HCT116 (cell line): ENCODE results near the gene KCTD1.

Experiments
- EZH2 ChIP-seq: fragments of 200-600 bp; sonication (generic); IDR thresholded peaks from 2 replicates; pipeline ENCODE4 v1.6.1; 2017; ENCODE audit warnings: antibody characterized with exemption, mixed run types
- POLR2A ChIP-seq: IDR thresholded peaks from 2 replicates; pipeline ENCODE4 v1.7.0; 2011; ENCODE audit warnings: borderline replicate concordance; ENCODE audit not compliant: insufficient read depth, insufficient read length; ENCODE audit errors: extremely low read depth
- POLR2AphosphoS5 ChIP-seq: IDR thresholded peaks from 2 replicates; pipeline ENCODE4 v1.6.1; 2011; ENCODE audit warnings: mild to moderate bottlenecking, low read depth, low read length, moderate library complexity
- SP1 ChIP-seq: IDR thresholded peaks from 2 replicates; pipeline ENCODE4 v1.6.1; 2012; ENCODE audit warnings: low read depth
- SRF ChIP-seq: IDR thresholded peaks from 2 replicates; pipeline ENCODE4 v1.6.1; 2012; ENCODE audit warnings: low read depth
- YY1 ChIP-seq: IDR thresholded peaks from 2 replicates; pipeline ENCODE4 v1.6.1; 2011; ENCODE audit warnings: low read length, low read depth, moderate library complexity, mild to moderate bottlenecking; ENCODE audit not compliant: insufficient replicate concordance; ENCODE audit errors: extremely low read depth
- ZFX ChIP-seq: fragments of 450-650 bp; IDR thresholded peaks from 2 replicates; pipeline ENCODE4 v1.6.1; 2017
- ZNF274 ChIP-seq: fragments of 200-500 bp; sonication (Bioruptor generic); IDR thresholded peaks from 2 replicates; pipeline ENCODE4 v1.6.1; 2014; ENCODE audit warnings: mild to moderate bottlenecking, low read depth, low read length, inconsistent platforms
- TF ChIP-seq, protein P1 (sequence below): IDR thresholded peaks from 2 replicates; pipeline ENCODE4 v1.6.1; 2011; ENCODE audit warnings: mild to moderate bottlenecking, low read length, moderate library complexity; ENCODE audit not compliant: insufficient replicate concordance; ENCODE audit errors: extremely low read depth
- TF ChIP-seq, protein P2 (sequence below): IDR thresholded peaks from 2 replicates; pipeline ENCODE4 v1.6.1; 2012; ENCODE audit warnings: low read depth
- TF ChIP-seq, protein P3 (sequence below), 3 experiments: fragments of 200-600 bp in 1 of 3; sonication (generic) in 1 of 3; IDR thresholded peaks in 2 of 3; conservative IDR thresholded peaks in 1 of 3; 2 replicates each; pipeline ENCODE4 v1.5.1; 2012 to 2017; ENCODE audit warnings: low read depth in 2 of 3, low read length in 2 of 3, antibody characterized with exemption in 1 of 3, borderline replicate concordance in 1 of 3, control low read depth in 1 of 3, mild to moderate bottlenecking in 1 of 3, mixed read lengths in 1 of 3, mixed run types in 1 of 3, moderate library complexity in 1 of 3; ENCODE audit not compliant: insufficient read depth in 1 of 3

DNA sequence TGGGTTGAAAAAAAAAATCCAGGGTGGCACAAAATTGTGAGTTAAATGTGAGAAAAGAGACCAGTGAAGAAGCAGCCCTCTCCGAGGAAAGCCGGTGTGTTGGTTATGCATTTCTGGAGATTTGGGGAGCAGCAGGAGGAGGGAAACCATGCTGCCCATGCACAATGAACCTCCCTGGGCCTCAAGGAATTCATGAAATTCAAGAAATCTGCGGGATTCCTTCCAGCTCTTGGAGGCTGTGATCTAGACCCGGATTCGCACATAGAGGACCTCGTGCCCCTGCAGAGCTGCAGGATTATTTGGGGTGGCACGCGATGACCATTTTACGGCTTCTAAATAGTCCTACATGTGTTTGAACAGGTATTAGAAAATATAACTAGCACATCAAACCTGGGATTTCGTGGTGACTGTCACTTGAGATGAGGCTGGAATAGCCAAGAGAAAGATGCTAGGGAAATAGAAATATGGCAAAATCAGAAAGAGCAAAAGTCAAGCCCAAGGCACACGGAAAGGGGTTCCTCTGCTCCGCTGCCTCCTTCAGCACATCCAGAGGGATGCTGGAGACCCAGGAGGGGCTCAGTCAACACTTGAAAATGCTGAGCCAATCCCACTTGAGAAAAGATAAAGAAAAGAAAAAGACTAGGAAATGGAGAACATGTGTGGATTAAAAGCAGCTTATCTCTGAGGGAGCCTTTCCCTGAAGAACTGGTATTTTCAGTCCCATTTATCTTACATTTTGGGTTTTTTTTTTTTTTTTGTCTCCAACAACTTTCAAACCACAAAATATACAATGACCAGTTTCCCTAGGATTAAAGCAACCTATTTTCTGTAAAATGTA is 22.0 kb downstream of the KCTD1 start:
- TF ChIP-seq ZFX: no peak
- no peak for TF ChIP-seq YY1
- TF ChIP-seq SP1: no peak
- TF ChIP-seq POLR2AphosphoS5: no peak
- TF ChIP-seq, protein P1, sequence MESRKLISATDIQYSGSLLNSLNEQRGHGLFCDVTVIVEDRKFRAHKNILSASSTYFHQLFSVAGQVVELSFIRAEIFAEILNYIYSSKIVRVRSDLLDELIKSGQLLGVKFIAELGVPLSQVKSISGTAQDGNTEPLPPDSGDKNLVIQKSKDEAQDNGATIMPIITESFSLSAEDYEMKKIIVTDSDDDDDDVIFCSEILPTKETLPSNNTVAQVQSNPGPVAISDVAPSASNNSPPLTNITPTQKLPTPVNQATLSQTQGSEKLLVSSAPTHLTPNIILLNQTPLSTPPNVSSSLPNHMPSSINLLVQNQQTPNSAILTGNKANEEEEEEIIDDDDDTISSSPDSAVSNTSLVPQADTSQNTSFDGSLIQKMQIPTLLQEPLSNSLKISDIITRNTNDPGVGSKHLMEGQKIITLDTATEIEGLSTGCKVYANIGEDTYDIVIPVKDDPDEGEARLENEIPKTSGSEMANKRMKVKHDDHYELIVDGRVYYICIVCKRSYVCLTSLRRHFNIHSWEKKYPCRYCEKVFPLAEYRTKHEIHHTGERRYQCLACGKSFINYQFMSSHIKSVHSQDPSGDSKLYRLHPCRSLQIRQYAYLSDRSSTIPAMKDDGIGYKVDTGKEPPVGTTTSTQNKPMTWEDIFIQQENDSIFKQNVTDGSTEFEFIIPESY: no peak
- no peak for TF ChIP-seq POLR2A
- TF ChIP-seq, protein P2, sequence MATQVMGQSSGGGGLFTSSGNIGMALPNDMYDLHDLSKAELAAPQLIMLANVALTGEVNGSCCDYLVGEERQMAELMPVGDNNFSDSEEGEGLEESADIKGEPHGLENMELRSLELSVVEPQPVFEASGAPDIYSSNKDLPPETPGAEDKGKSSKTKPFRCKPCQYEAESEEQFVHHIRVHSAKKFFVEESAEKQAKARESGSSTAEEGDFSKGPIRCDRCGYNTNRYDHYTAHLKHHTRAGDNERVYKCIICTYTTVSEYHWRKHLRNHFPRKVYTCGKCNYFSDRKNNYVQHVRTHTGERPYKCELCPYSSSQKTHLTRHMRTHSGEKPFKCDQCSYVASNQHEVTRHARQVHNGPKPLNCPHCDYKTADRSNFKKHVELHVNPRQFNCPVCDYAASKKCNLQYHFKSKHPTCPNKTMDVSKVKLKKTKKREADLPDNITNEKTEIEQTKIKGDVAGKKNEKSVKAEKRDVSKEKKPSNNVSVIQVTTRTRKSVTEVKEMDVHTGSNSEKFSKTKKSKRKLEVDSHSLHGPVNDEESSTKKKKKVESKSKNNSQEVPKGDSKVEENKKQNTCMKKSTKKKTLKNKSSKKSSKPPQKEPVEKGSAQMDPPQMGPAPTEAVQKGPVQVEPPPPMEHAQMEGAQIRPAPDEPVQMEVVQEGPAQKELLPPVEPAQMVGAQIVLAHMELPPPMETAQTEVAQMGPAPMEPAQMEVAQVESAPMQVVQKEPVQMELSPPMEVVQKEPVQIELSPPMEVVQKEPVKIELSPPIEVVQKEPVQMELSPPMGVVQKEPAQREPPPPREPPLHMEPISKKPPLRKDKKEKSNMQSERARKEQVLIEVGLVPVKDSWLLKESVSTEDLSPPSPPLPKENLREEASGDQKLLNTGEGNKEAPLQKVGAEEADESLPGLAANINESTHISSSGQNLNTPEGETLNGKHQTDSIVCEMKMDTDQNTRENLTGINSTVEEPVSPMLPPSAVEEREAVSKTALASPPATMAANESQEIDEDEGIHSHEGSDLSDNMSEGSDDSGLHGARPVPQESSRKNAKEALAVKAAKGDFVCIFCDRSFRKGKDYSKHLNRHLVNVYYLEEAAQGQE: no peak
- TF ChIP-seq, protein P3, sequence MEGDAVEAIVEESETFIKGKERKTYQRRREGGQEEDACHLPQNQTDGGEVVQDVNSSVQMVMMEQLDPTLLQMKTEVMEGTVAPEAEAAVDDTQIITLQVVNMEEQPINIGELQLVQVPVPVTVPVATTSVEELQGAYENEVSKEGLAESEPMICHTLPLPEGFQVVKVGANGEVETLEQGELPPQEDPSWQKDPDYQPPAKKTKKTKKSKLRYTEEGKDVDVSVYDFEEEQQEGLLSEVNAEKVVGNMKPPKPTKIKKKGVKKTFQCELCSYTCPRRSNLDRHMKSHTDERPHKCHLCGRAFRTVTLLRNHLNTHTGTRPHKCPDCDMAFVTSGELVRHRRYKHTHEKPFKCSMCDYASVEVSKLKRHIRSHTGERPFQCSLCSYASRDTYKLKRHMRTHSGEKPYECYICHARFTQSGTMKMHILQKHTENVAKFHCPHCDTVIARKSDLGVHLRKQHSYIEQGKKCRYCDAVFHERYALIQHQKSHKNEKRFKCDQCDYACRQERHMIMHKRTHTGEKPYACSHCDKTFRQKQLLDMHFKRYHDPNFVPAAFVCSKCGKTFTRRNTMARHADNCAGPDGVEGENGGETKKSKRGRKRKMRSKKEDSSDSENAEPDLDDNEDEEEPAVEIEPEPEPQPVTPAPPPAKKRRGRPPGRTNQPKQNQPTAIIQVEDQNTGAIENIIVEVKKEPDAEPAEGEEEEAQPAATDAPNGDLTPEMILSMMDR (IDR thresholded peaks at IDR 0.05 in 2 of 3, conservative IDR thresholded peaks at IDR 0.05 in 1 of 3; ENCODE audit: borderline replicate concordance in 1 of 3, insufficient read depth in 1 of 3, low read depth in 2 of 3, low read length in 2 of 3): no peak
- TF ChIP-seq EZH2: no peak
- no peak for TF ChIP-seq SRF
- TF ChIP-seq ZNF274: no peak
